ENCODE results near the gene TAS1R3. TPM values are rescaled to one million over a fixed set of nuclear protein-coding genes. Genes with fewer than 3 reads are reported as not detected.

TAS1R3 gene
- total and polyA plus RNA-seq, 2 experiments from 2014 or later: 0.14 TPM; not detected in 1

GRCh38 chr1:1332031-1332755 is 1.1 kb downstream of the TAS1R3 start (continued):
- TF ChIP-seq REST (IDR thresholded peaks at IDR 0.05; ENCODE audit: unreplicated experiment) (no peak), CTCF (conservative IDR thresholded peaks at IDR 0.05; ENCODE audit: low read depth in 2 of 2) (no peak), NANOG (IDR thresholded peaks at IDR 0.05; ENCODE audit: borderline replicate concordance) (no peak), CREB1 (CRISPR knock-in tag; IDR thresholded peaks at IDR 0.05; ENCODE audit: low read depth) (no peak), JUNB (IDR thresholded peaks at IDR 0.05; ENCODE audit: unreplicated experiment) (no peak), POLR2AphosphoS5 (IDR thresholded peaks at IDR 0.05; ENCODE audit: low read depth) (no peak; the same call in 1 of the 2 replicates), ZNF114 (CRISPR knock-in tag; IDR thresholded peaks at IDR 0.05) (no peak), STAT1 (IDR thresholded peaks at IDR 0.05; ENCODE audit: unreplicated experiment) (no peak), EZH2phosphoT487 (IDR thresholded peaks at IDR 0.05; ENCODE audit: unreplicated experiment) (no peak)

- H4K20me1 ChIP-seq (replicated peaks; ENCODE audit: insufficient read depth): no peaks in the 10 kb centered on the region
- H3K9me2 ChIP-seq (ENCODE audit: insufficient read depth): no peaks in the 10 kb centered on the region
- H3K27ac ChIP-seq (ENCODE audit: low read depth): no peak overlapping the region
- H3K27me3 ChIP-seq (ENCODE audit: insufficient read depth): no peaks in the 10 kb centered on the region
- Mint-ChIP-seq H3K4me3 (no peak overlapping the region), H3K9me3 (no peaks in the 10 kb centered on the region), H3K4me1 (no peaks in the 10 kb centered on the region), H3K27me3 (ENCODE audit: insufficient read depth, low read depth, poor library complexity) (peaks cover 10% of the 10 kb centered on the region), H3K36me3 (ENCODE audit: low read depth) (peaks cover 5% of the 10 kb centered on the region; the same call in 2 of the 3 replicates), H3K27ac (no peak overlapping the region)
- H3K4me3 ChIP-seq: no peak overlapping the region
- H3K79me2 ChIP-seq (replicated peaks; ENCODE audit: insufficient read depth): no peaks in the 10 kb centered on the region
- no peak overlapping the region for H2AFZ ChIP-seq
- ATAC-seq (no peak), DNase-seq (ENCODE audit: low spot score) (no peak)
- no peak overlapping the region for H3K4me2 ChIP-seq
- H3F3A ChIP-seq (replicated peaks; ENCODE audit: low read depth): peaks cover 18% of the 10 kb centered on the region; the same call in 1 of the 2 replicates
- no peaks in the 10 kb centered on the region for H3K36me3 ChIP-seq (ENCODE audit: insufficient read depth)
- no peaks in the 10 kb centered on the region for H3K4me1 ChIP-seq (ENCODE audit: insufficient read depth)
- TF ChIP-seq STAT1 (IDR thresholded peaks at IDR 0.05; ENCODE audit: unreplicated experiment): no peak
- no peak for TF ChIP-seq CTCF (conservative IDR thresholded peaks at IDR 0.05; ENCODE audit: low read depth in 2 of 2)
- TF ChIP-seq ZNF331 (CRISPR knock-in tag; IDR thresholded peaks at IDR 0.05; ENCODE audit: low read depth): no peak
- TF ChIP-seq CREB1 (CRISPR knock-in tag; IDR thresholded peaks at IDR 0.05; ENCODE audit: low read depth): no peak
Observed at GRCh38 chr1:1332774-1333480, 1.8 kb downstream of the TAS1R3 start.
